HepG2 (cell line): Measurements from ENCODE around the gene PRKCZ. TPM values are rescaled to one million over a fixed set of nuclear protein-coding genes. Genes with fewer than 3 reads are reported as not detected.

Source experiments
- CC2D1A ChIP-seq: sonication (generic); formaldehyde crosslinking; IDR thresholded peaks from 2 replicates; pipeline ENCODE4 v1.8.1; 2023; ENCODE audit warnings: mild to moderate bottlenecking, missing genetic modification reagents
- GABPB1 ChIP-seq: IDR thresholded peaks from 2 replicates; pipeline ENCODE4 v1.6.1; 2016; ENCODE audit warnings: mild to moderate bottlenecking, missing genetic modification reagents, moderate library complexity, missing compliant biosample characterization
- HCFC1 ChIP-seq: fragments of 150-350 bp; IDR thresholded peaks from 2 replicates; pipeline ENCODE4 v1.6.1; 2014; ENCODE audit warnings: low read depth, low read length
- HNRNPK ChIP-seq: fragments of 200-400 bp; formaldehyde crosslinking; IDR thresholded peaks from 2 replicates; pipeline ENCODE4 v1.6.1; 2018; ENCODE audit warnings: low read length, low read depth, moderate library complexity, mild to moderate bottlenecking; ENCODE audit not compliant: poor library complexity, severe bottlenecking
- HNRNPLL ChIP-seq: fragments of 200-400 bp; formaldehyde crosslinking; IDR thresholded peaks from 2 replicates; pipeline ENCODE4 v1.6.1; 2017; ENCODE audit warnings: mild to moderate bottlenecking, low read depth, low read length; ENCODE audit not compliant: poor library complexity, severe bottlenecking
- KDM2A ChIP-seq: sonication (generic); formaldehyde crosslinking; IDR thresholded peaks from 2 replicates; pipeline ENCODE4 v1.4.0; 2020; ENCODE audit warnings: low read depth, missing genetic modification reagents, borderline replicate concordance
- MAX ChIP-seq: IDR thresholded peaks from 2 replicates; pipeline ENCODE4 v1.6.1; 2012; ENCODE audit warnings: inconsistent platforms
- PATZ1 ChIP-seq: sonication (generic); formaldehyde crosslinking; IDR thresholded peaks from 2 replicates; pipeline ENCODE4 v1.4.0; 2020; ENCODE audit warnings: missing genetic modification reagents
- PCBP1 ChIP-seq: fragments of 200-400 bp; formaldehyde crosslinking; IDR thresholded peaks from 2 replicates; pipeline ENCODE4 v1.6.1; 2017; ENCODE audit warnings: mild to moderate bottlenecking, low read depth, low read length, borderline replicate concordance
- PHF5A ChIP-seq: IDR thresholded peaks from one replicate; pipeline ENCODE4 v1.6.1; 2018; ENCODE audit warnings: low read depth, missing genetic modification reagents; ENCODE audit not compliant: unreplicated experiment
- PHF8 ChIP-seq: sonication (generic); formaldehyde crosslinking; IDR thresholded peaks from 2 replicates; pipeline ENCODE4 v1.5.0; 2020; ENCODE audit warnings: missing genetic modification reagents
- POGK ChIP-seq: sonication (generic); formaldehyde crosslinking; conservative IDR thresholded peaks from 2 replicates; pipeline ENCODE4 v1.8.0; 2022; ENCODE audit warnings: mild to moderate bottlenecking, moderate library complexity, missing genetic modification reagents
- POLR2G ChIP-seq: fragments of 200-400 bp; formaldehyde crosslinking; IDR thresholded peaks from 2 replicates; pipeline ENCODE4 v1.6.1; 2018; ENCODE audit warnings: mild to moderate bottlenecking, low read depth, low read length, moderate library complexity
- SALL1 ChIP-seq: sonication (generic); formaldehyde crosslinking; IDR thresholded peaks from 2 replicates; pipeline ENCODE4 v1.8.0; 2022; ENCODE audit warnings: mild to moderate bottlenecking, missing genetic modification reagents
- ZBTB7B ChIP-seq: sonication (generic); formaldehyde crosslinking; IDR thresholded peaks from 2 replicates; pipeline ENCODE4 v1.4.0; 2020; ENCODE audit warnings: missing genetic modification reagents
- ZNF333 ChIP-seq: sonication (generic); formaldehyde crosslinking; IDR thresholded peaks from 2 replicates; pipeline ENCODE4 v1.4.0; 2020; ENCODE audit warnings: mild to moderate bottlenecking, missing genetic modification reagents, borderline replicate concordance
- polyA plus RNA-seq, 8 experiments: library from polyadenylated mRNA; depleted of rRNA in 3 of 8; stranded (reverse) in 7 of 8; unstranded in 1 of 8; fragments of >200 nt; fragmentation: Illumina TruSeq in 4 of 8; extraction: Trizol in 4 of 8; gene quantifications; 2 replicates each; pipeline versions ENCODE4 v1.2.1 to v1.2.3, GENCODE V29; 2011 to 2016; ENCODE audit warnings: low read depth in 4 of 8, missing spikeins in 1 of 8, mixed read lengths in 1 of 8; ENCODE audit not compliant: insufficient read depth in 1 of 8
- total RNA-seq, 5 experiments: library from RNA; depleted of rRNA; stranded (reverse); fragments of >200 nt; fragmentation: Illumina TruSeq; extraction: Trizol; gene quantifications; 2 replicates each; pipeline ENCODE4 v1.2.3, GENCODE V29; 2016; ENCODE audit warnings: low read depth in 1 of 5

Gene PRKCZ
- total and polyA plus RNA-seq, 2 of the 13 experiments (the other 11 are each of a cell fraction or from before 2014, with no cell fraction given), result 34.7 to 85.2 TPM

GRCh38 chr1:2204415-2205190, 154.4 kb downstream of the PRKCZ start (continued):
- TF ChIP-seq POLR2G, result peak; percentile 51; the same call in 1 of the 2 replicates
- peak; percentile 50 for TF ChIP-seq PATZ1
- no peak for TF ChIP-seq PHF5A
- 0 out of 2 replicates have a peak, but pooled peaks have one; percentile 26 for TF ChIP-seq ZNF333
- TF ChIP-seq CC2D1A (CRISPR knock-in tag), result no peak
- peak; percentile 29; the same call in 1 of the 2 replicates for TF ChIP-seq GABPB1 (CRISPR knock-in tag)
- peak; percentile 38; the same call in 1 of the 2 replicates for TF ChIP-seq SALL1
- 0 out of 2 replicates have a peak, but pooled peaks have one; percentile 49 for TF ChIP-seq MAX
- no peak for TF ChIP-seq PHF8 (CRISPR knock-in tag)
- TF ChIP-seq HNRNPK, result peak; percentile 88
- 0 out of 2 replicates have a peak, but pooled peaks have one; percentile 54 for TF ChIP-seq PCBP1
- peak; percentile 29; the same call in 1 of the 2 replicates for TF ChIP-seq KDM2A (CRISPR knock-in tag)
- 0 out of 2 replicates have a peak, but pooled peaks have one; percentile 20 for TF ChIP-seq POGK (CRISPR knock-in tag)
- TF ChIP-seq ZBTB7B (CRISPR knock-in tag), result peak; percentile 61; the same call in 1 of the 2 replicates
- TF ChIP-seq HNRNPLL, result peak; percentile 18
- TF ChIP-seq HCFC1, result no peak
